IPS-11a (cell line): Measurements from ENCODE around the gene CIDEA.
A peak's percentile ranks its signal among the peaks of the same experiment; 100 is the strongest.

Experiments
- H3K4me3 ChIP-seq: one replicate; pipeline ENCODE4 v1.5.1; 2013; ENCODE audit warnings: low read depth, low read length, control low read depth

CIDEA gene

GRCh38 chr18:12296457-12296856 lies 42.3 kb downstream of the CIDEA start:
- H3K4me3 ChIP-seq: no peak overlapping the region

DNA sequence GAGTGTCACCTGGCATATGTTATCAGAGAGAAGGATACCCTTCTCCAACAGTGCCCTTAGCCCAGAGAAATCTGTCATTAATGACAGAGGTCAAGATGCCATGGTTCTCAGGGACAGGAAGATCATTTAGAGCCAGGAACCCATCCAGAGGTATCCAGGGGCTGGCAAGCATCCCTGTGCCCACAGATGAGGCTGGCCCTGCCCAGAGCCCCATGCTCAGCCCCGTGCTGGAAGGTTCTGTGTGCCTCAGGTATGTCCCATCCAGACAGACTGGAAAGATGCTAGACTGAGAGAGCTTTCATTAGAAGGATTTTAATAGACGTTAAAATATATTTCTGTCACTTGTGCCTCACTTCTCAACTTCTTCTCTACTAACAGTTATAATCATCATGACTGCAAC lies 45.7 kb downstream of the CIDEA start:
- no peak overlapping the region for H3K4me3 ChIP-seq

- H3K4me3 ChIP-seq: no peak overlapping the region
These were observed 47.3 kb downstream of the CIDEA start for GRCh38 chr18:12301263-12302005.

- H3K4me3 ChIP-seq: no peak overlapping the region
These were observed 48.4 kb downstream of the CIDEA start for GRCh38 chr18:12302391-12303147.

DNA sequence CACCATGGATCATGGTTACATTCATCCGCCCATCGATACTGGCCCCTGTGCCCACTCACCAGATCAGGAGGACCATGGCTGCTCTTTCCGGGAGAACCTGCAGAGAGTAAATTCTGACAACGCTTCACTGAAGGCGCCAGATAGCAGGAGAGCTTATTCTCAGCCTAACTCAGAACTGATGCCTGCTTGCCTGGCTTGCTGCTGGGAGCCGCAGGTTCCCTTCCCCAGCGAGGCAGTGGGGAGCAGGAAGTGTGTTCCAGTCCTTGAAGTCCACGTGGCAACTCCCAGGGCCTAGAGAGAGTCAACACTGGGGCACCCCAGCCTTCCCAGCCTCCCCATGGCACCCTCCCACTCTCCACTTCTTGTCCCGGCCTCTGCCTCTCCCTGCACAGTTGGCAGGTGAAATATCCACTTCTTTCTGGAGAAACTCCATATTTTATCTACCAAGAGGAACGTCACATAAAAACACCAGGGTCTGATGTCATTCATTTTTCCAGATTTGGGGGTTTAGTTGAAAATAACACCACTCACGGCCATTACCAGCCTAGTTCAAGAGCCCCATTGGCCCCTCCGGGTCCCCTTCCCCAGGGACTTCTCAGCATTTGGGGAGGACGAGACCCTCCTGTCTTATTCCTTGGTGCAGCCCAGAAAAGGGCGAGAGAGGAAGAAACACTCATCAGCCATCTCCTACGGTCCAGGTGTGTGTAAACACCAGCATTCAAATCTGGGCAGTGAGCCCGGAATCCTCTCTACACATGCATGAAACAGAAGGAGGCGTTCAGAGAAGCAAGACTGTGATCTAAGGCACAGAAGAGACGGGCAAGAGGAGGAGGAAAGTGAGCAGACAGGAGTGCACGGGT lies 50.4 kb downstream of the CIDEA start:
- no peak overlapping the region for H3K4me3 ChIP-seq

- no peak overlapping the region for H3K4me3 ChIP-seq
These were observed 51.0 kb downstream of the CIDEA start for GRCh38 chr18:12305211-12305610.

GRCh38 chr18:12305930-12306629 lies 51.9 kb downstream of the CIDEA start:
- no peak overlapping the region for H3K4me3 ChIP-seq

DNA sequence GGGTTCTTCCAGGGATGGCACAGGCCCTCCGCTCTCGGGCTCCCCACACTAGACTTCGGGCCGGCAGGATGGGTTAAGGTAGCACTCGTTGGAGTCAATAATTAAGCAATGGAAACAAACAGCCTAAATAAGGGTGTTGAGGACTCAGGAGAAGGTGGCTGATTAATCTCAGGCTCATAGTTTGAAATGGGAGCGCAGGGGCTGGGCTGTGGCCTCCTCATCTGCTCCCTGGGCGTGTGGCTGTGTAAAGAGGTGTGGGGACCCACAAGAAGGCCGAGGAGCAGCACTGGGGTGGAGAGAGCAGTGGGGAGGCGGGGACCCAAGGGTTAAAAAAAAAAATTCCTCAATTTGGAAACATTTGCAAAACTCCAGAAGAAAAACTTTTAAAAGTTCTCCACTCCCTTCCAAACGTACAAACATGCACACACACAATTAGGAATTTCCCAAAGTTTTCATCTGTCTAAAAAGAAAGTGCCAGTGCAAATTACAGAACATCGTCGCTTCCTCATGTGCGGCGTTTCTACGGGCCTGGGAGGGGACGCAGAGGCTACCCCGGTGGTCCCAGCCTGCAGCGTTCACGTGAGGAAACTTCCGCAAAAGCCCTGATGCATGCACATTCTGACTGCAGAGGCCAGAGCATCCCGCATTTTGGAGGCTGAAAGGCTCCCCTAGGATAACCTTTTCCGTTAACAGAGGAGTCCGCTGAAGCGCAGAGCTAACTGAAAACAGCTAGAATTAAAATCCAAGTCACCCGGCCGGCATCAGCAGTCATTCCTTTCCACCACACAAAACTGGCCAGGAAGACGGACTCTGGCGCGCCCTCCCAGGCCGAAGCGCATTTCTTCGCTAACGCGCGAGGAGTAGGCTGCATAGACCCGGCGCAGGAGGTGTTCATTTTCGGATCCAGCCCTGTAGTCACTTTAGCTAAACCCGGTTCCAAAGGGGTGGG lies 52.9 kb downstream of the CIDEA start:
- H3K4me3 ChIP-seq: peak overlapping the region; percentile 40

DNA sequence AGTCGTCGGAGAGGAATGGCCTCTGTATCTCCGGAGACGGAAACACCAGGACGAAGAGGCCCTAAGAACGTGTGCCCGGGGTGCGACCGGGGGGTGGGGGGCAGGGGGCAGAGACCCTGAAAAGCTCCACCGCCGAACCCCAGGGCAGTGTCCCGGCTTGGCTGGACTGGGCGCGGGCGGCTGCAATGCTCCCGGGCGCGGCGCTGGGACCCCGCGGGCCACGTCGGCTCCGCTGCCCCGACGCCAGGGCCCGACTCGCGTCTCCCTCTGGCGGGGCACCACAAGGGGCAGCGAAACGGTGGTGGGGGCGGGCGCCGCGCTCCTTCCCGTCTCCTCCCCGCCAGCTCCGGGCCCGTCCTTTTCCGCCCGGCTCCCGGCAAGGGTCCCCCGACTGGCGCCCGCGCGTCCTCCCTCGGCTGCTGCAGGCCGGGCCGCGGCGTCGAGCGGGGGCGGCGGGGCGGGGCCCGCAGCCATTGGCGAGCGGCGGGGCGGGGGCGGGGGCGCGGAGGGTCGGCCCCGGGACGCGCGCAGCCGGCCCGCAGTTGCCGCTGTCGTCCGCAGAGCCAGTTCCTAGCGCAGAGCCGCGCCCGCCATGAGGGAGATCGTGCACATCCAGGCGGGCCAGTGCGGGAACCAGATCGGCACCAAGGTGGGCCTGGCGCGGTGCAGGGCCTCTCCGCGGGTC lies 53.7 kb downstream of the CIDEA start, which contains the start of gene TUBB6:
TUBB6 (plus strand) TSS at position 541 of the 685 bp plus-strand sequence; CDS start at position 593, 52 bp downstream.
- peak within 1 kb of the TSS; percentile 87 for H3K4me3 ChIP-seq

DNA sequence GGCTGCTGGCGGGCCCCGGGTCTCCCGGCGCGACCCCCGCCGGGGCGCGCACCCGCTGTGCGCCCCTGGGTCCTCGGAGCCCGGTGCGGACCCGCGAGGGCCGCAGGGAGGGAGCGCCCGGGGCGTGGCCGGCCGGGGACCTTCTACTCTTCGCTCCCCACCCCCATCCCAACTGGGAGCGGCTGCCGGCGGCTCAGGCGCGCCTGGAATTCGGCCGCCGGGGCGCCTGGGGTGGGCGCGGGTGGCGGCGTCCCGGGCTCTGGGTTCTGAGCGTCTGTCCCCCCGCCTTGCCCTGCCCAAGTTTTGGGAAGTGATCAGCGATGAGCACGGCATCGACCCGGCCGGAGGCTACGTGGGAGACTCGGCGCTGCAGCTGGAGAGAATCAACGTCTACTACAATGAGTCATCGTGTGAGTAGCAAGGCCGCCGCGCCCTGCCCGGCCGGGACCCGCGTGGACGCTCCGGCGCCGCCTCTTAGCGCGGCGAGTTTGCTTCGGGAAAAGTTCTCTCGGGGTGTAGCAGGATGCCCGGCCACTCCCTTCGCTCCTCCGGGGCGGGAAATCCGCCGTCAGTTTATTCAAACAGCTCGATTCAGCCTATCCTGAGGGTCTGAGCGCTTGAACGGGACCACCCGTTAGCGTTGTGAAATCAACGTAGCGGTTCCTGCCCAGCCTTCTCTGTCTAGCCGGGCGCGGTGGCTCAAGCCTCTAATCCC lies 54.4 kb downstream of the CIDEA start:
- H3K4me3 ChIP-seq: peak overlapping the region; percentile 87

DNA sequence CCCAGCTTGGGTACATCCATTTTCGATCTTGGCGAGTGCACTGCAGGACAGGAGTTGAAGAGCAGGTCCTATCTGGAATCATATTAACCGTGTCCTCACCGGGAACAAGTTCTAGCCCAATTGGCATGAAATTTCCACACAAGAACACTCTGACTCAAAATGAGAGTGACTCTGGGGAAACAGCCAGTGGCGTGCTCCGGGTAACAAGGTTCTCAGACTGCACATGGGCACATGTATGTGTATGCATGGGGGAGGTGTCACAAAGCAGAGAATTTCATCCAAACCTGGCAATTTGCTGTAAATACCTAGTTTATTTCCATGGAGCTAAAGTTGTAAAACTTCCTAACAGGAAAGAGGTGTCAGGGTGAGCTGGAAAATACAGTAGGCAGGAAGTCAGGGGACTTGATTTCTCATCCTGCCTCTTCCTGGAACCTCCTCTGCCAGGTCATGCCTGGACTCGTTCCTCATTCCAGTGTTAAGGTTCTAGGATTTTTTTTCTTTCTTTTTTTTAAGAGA lies 55.6 kb downstream of the CIDEA start:
- peak overlapping the region; percentile 87 for H3K4me3 ChIP-seq

DNA sequence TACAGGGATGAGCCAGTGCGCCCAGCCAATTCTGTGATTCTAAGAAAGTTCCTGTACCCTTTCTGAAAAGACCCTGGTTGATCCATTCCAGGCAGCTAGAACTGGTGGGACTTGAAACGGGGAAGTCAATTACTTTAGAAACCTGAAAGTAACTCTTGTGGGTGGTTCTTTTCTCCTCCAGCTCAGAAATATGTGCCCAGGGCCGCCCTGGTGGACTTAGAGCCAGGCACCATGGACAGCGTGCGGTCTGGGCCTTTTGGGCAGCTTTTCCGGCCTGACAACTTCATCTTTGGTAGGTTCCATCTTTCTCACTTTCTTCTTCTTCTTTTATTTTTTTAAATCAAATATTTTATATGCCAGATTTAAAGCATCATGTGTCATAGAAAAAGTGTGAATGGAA lies 56.6 kb downstream of the CIDEA start:
- H3K4me3 ChIP-seq: no peak overlapping the region

GRCh38 chr18:12312976-12313375 lies 58.8 kb downstream of the CIDEA start:
- no peak overlapping the region for H3K4me3 ChIP-seq

DNA sequence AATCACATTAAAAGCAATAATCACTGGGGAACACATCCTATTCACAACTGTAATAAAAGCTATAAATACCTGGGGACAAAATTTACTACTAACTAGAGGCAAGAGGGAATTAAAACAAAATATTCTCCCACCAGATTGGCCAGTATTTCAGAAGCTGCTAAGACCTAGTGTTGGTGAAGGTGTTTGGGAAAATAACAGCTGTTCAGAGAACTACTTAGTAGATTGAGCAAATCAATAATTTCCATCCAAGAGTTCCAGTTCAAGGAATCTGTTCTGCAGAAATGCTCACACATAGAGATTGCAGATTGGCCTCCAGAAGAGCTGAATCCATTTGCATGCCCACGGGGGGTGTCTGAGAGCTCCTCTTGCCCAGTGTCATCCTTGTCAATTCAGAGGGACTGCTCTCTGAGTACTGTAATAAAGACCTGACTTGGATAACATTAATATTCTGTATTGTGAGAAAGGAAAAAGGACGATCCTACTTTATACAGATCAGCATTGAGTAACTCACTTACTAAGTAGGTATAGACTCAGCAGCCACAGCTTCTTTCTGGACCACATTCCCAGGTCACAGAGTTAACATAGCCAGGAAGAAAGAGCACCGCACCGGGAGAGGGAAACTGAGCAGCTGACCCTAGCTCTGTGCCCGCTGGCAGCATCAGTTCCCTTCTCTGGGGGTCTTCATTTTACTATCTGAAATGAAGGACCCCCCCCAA lies 59.5 kb downstream of the CIDEA start:
- no peak overlapping the region for H3K4me3 ChIP-seq

DNA sequence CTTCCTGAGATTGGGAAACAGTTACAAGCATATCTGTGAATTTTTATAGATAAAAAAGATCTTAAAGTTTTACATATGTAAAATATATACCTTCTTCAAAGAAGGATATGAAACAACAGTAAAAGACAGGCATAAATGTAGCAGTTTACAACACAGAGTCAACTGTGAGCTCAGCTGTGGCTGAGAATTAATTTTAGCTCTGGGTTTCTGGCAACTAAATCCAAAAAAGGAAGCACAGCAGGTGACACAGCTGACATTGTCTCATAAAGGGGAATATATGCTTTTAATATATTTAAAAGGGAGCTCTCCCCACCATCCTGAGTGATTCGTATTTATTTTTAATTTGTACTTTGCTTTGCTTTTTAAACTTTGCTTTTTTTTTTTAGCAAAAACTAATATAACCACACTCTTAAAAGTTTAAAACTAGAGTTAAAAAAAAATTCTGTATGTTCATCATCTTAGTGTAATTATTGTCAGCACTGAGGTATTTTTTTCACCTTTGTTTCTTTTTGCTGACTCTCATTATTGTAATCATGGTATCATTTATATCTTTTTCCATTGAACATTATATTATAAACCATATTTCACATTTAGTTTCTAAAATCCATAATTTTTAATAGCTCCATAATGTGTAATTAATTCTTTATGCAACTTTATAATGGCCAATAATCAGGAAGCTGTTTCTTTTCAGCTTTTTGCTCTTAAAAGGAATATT lies 60.6 kb downstream of the CIDEA start:
- H3K4me3 ChIP-seq: no peak overlapping the region

- H3K4me3 ChIP-seq: no peak overlapping the region
These were observed 61.3 kb downstream of the CIDEA start for GRCh38 chr18:12315490-12315889.

GRCh38 chr18:12315911-12316310 lies 61.8 kb downstream of the CIDEA start:
- no peak overlapping the region for H3K4me3 ChIP-seq
